HG03432 (cell line): ENCODE results near the gene WIPF2.
"Not testable (repeated sequence)": the region's sequence is repeated elsewhere in the genome, so short reads cannot be mapped to it uniquely, and the experiment has no call there.

Experiments
- ATAC-seq: cut with Tn5 transposase; IDR thresholded peaks from one replicate; pipeline ENCODE4 v1.9.1; 2021; ENCODE audit warnings: mild to moderate bottlenecking, moderate library complexity; ENCODE audit not compliant: unreplicated experiment

The WIPF2 gene

GRCh38 chr17:40291281-40291664 is 72.2 kb downstream of the WIPF2 start:
- no peak for ATAC-seq

DNA sequence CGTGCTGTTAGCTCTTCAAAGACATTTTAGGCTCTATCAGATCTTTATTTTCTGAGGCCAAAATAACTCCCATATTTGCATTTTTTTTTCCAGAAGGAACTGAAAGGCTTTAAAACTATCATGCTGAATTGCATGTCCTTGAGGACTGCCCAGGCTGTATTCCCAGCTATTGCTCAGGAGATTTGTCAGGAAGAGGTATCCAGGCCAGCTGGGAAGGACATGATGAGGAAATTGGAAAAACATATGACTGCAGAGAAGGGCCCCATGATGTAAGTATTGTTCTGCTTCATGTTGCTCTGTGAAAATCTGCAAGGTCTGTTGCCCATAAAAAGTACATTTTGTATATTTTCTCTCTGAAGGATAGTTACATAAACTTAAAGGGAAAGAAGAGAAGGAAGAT is 74.3 kb downstream of the WIPF2 start:
- no peak for ATAC-seq

- ATAC-seq: no peak
These were observed 76.7 kb downstream of the WIPF2 start for GRCh38 chr17:40295488-40296436.

DNA sequence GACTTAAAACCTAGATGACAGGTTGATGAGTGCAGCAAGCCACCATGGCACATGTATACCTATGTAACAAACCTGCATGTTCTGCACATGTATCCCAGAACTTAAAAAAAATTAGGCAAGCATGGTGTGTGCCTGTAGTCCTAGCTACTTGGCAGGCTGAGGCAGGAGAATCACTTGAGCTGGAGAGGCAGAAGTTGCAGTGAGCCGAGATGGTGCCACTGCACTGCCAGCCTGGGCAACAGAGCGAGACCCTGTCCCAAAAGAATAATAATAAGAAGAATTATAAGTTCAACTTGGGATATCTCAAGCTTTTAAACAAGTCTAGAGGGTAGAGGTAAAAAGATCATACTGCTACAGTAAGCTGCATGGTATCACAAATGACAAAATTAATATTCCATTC is 78.4 kb downstream of the WIPF2 start:
- ATAC-seq: no peak

- no peak for ATAC-seq
These were observed 79.6 kb downstream of the WIPF2 start for GRCh38 chr17:40298726-40299125.

GRCh38 chr17:40299159-40299757 is 80.2 kb downstream of the WIPF2 start:
- ATAC-seq: not testable (repeated sequence)

DNA sequence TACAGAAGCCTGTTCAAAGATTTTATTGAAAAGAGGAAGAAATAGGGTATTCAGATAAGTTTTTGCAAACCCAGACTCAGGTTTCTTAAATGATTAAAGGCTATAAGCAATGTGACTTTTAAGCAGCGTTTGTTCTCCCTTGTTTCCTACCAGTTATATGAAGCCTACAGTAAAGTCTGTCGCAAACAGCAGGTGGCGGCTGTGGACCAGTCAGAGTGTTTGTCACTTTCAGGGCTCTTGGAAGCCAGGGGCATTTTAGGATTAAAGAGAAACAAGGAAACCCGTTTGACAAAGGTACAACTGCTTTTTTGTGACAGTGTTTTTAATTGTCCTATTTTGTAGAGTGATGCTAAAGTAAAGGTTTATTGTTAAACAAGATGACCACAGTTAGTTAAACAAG is 82.2 kb downstream of the WIPF2 start:
- ATAC-seq: no peak

DNA sequence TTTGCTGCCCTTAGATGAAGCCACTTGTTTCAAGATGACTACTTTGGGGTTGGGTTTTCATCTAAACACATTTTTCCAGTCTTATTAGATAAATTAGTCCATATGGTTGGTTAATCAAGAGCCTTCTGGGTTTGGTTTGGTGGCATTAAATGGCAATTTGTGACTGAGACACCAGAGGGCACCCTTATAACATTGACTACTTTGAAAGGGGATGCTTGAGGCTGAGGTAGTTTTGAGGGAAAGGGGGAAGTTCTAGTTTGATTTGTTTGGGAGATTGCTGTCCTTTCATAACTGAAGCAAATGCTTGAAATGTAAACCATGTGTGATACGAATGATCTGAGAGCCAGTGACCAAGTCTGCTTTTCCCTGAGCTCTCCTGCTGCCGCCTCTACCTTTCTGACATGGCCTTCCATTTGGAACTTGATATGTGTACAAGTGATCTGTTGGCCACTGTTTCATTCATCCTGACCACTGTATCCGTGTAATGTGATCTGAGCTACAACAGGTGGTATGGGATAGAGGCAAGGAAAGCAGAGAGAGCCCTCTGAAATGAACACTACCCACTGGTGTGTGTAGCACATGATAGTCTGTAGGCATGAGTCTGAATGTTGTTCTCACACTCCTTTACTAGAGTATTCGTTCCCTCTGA is 84.0 kb downstream of the WIPF2 start:
- no peak for ATAC-seq

DNA sequence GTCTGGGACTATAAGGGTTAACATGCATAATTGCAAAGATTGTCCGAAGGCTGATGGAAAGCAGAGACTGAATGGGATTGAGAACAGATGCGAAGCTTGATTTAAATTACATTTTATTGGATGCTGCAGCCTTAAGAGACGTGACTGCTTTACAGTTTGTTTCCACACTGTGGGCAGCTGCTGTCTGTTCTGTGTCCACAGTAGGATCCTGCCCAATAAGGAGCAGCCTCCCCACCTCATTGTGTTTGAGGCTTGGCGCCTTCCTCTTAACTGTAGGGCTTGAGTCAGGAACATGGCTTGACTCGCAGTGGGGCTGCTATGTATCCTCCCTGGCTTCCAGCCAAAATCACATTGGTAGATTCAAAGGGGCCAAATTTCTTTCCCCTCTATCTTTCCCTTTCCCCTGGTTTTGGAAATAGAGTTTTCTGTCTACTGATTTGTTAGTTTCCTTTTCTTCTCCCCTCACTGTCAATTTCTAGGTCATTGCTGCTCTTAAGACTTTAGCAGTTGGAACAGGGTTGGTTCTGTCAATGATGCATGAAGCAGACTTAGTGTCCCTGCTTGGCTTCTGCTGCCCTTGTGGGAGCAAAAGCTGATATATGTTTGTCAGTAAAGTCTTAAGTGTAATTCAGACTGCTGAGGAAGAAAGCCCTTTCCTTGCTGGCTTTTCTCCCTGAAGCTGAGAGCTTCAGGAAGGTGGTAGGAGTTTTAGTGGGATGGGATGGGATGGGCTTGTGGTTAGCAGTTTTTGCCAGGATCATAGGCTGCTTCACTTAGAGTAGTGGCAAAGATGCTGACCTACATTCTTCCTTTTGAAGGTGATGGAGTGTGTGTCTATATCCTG is 84.8 kb downstream of the WIPF2 start:
- no peak for ATAC-seq

- not testable (repeated sequence) for ATAC-seq
These were observed 85.4 kb downstream of the WIPF2 start for GRCh38 chr17:40304552-40304863.

DNA sequence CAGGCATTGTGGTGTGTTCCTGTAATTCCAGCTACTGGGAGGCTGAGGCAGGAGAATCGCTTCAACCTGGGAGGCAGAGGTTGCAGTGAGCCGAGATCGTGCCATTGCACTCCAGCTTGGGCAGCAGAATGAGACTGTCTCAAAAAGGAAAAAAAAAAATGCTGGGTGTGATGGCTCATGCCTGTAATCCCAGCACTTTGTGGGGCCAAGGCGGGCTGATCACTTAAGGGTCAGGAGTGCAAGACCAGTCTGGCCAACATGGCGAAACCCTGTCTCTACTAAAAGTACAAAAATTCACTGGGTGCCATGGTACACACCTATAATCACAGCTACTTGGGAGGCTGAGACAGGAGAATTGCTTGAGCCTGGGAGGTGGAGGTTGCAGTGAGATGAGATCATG is 85.8 kb downstream of the WIPF2 start:
- ATAC-seq: not testable (repeated sequence)

DNA sequence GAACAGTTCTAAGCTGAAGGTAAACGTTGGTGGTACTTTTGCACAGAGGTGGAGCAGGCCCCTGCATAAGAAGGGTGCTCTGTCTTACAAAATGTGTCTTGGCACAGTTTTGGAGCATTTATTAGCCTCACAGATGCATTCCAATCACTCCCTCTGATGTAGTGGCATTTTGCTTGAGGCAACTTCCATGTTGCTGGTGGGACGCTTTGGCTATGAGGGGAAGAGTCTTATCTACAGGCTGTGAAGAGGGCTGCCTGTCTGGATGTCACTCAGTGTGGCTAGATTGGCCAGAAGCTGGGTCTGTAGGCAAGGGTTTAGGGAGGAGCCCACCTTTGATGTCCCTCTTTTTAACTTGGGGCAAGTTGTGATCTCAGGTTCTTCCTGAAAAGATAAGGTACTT is 87.3 kb downstream of the WIPF2 start:
- no peak for ATAC-seq

DNA sequence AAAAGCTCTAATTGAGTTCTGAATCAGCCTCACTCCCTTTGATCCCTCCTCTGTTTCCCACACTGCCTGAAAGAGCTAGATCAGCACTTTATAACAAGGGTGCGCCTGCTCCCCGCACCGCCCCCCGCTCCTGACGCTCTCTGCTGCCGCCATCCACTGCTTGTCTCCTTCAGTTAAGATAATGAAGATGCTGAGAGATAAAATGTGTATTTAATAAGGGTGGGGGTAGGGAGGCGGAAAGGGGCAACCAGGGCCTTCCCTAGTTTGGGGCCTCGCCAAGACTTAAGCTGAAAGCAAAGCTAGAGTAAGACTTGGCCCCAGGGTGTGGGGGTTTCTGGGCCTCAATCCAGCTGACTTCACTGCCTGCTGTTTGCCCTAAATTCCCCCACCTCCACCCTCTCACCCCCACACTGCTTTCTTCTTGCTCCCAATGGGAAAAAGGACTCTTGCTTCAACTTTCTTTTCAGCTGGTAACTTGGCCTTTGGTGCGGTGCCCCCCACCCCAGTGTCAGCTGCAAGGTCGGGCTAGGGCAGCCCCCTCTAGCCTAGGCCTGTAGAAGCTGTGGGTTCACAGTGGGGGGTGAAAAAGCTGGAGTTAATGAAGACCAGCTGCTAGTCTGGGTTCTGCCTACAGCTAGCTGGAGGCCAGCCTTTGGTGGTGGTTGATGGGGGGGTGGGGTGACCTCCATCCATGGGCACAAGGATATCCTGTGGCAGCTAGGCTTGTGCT is 88.1 kb downstream of the WIPF2 start:
- ATAC-seq: no peak

GRCh38 chr17:40307740-40308239 is 88.7 kb downstream of the WIPF2 start:
- no peak for ATAC-seq

DNA sequence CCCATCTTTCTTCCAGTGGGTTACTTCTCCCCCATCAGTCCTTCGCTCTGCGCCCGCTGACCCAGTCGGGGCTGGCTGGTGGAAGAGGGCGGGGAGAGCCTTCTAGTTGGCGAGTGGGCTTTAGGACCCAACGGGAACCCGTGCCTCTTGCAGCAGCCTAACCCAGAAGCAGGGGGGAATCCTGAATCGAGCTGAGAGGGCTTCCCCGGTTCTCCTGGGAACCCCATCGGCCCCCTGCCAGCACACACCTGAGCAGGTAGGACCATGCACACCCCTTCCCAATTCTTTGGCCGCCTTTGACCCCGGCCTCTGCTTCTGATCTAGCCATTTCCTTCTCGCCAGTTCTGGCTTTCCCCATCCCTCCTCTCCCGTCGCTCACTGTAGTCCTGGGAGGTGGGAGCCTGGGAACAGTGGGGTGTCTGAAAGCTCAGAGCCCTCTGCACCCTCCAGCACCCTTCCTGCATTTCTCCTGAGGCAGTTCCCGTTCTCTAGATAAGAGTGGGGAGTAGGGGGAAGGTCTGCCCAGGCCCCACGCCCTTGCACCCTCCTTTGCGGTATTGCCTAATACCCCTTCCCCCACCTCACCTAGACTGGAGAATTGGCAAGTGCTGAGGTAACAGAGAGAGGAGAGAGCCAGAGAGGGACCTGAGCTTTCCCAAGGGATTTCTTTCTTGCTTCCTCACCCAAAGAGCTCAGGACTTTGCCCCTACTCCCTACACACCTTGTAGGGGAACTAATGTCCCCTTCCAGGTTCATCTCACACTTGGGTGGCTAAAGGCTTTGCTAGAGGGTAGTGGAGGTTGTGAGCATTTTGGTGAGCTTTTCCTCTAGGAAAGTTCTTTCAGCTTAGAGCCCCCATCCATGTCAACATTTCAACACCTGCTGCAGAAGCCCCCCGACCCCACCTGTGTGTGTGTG is 90.2 kb downstream of the WIPF2 start, which contains the start of gene RARA:
TSS of gene RARA (plus strand) at position 150 of the 918 bp plus-strand sequence. CDS start 22,039 bp downstream, outside the sequence.
- peak; percentile 37 for ATAC-seq

GRCh38 chr17:40309949-40310510 is 90.9 kb downstream of the WIPF2 start:
- no peak for ATAC-seq

GRCh38 chr17:40310882-40311391 is 91.8 kb downstream of the WIPF2 start:
- no peak for ATAC-seq

- no peak for ATAC-seq
These were observed 92.5 kb downstream of the WIPF2 start for GRCh38 chr17:40311575-40311974.
